ENCODE measurements around the gene TLX2.
"Not testable (repeated sequence)": the region's sequence is repeated elsewhere in the genome, so short reads cannot be mapped to it uniquely, and the experiment has no call there.

TLX2 gene

GRCh38 chr2:74553892-74554819 is 39.9 kb downstream of the TLX2 start, which contains the start of the genes DOK1 and LOXL3:
TSS of gene DOK1 (plus strand) at chr2:74554720. CDS start at chr2:74554755, 35 bp downstream.
TSS of gene LOXL3 (minus strand) at chr2:74553942. CDS start at chr2:74552634, 1,308 bp downstream.
- Histone ChIP-seq H3K4me3 (ENCODE audit: low read length) (peak within 1 kb of the TSS; percentile 63), H3K27me3 (ENCODE audit: insufficient read depth, low read length) (no peaks in the 10 kb centered on the region), H3K36me3 (ENCODE audit: insufficient read depth, low read length) (peaks cover 23% of the 10 kb centered on the region), H2AFZ (ENCODE audit: low read depth, low read length) (peak within 1 kb of the TSS; percentile 94), H3K9me3 (ENCODE audit: low read length) (peaks cover 3% of the 10 kb centered on the region), H3K4me1 (ENCODE audit: insufficient read depth, low read length) (peaks cover 13% of the 10 kb centered on the region)

DNA sequence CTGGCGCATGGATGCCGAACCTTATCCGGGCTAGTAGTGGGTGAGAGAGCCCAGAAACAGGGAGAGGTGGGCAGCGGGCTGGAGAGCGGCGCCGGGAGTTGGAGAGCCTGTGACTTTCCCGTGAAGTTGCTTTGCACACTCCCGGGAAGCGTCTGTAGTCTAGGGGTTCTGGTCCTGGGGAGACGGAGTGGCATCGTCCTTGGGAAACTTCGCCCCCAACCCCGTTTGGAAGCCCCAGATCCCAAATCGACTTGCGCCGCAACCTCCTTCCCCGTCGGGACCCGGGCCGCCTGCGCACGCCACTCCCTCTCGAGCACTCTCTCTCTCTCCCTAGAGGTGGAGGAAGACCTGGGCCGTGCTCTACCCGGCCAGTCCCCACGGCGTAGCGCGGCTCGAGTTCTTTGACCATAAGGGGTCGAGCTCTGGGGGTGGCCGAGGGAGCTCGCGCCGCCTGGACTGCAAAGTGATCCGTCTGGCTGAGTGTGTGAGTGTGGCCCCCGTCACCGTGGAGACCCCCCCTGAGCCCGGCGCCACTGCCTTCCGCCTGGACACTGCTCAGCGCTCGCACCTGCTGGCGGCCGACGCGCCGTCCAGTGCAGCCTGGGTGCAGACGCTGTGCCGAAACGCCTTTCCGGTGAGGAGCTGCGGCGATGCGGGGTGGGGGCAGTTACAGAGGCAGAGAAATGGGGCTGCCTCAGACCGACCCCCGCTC is 40.7 kb downstream of the TLX2 start:
- Histone ChIP-seq H3K36me3 (ENCODE audit: insufficient read depth, low read length) (peaks cover 15% of the 10 kb centered on the region), H2AFZ (ENCODE audit: low read depth, low read length) (peak overlapping the region; percentile 94), H3K27me3 (ENCODE audit: insufficient read depth, low read length) (peaks cover 3% of the 10 kb centered on the region), H3K4me1 (ENCODE audit: insufficient read depth, low read length) (peaks cover 13% of the 10 kb centered on the region), H3K4me3 (ENCODE audit: low read length) (peak overlapping the region; percentile 63), H3K9me3 (ENCODE audit: low read length) (peaks cover 3% of the 10 kb centered on the region)

- Histone ChIP-seq H3K9me3 (ENCODE audit: low read length) (no peaks in the 10 kb centered on the region), H3K4me3 (ENCODE audit: low read length) (peak overlapping the region; percentile 63), H3K4me1 (ENCODE audit: insufficient read depth, low read length) (peaks cover 13% of the 10 kb centered on the region), H3K27me3 (ENCODE audit: insufficient read depth, low read length) (peaks cover 9% of the 10 kb centered on the region), H2AFZ (ENCODE audit: low read depth, low read length) (no peak overlapping the region), H3K36me3 (ENCODE audit: insufficient read depth, low read length) (peaks cover 8% of the 10 kb centered on the region)
Measured at GRCh38 chr2:74555610-74556103, 41.4 kb downstream of the TLX2 start.

DNA sequence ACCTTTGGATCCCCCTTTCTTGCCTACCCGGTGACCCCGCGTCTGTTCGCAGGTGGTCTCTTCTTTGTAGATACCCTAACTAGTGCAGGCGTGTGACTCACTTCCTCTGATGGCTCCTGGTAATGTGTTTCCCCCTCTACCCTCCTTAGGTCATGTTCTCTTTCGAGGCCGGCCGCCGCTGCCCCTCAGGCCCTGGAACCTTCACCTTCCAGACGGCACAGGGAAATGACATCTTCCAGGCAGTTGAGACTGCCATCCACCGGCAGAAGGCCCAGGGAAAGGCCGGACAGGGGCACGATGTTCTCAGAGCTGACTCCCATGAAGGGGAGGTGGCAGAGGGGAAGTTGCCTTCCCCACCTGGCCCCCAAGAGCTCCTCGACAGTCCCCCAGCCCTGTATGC is 41.9 kb downstream of the TLX2 start:
- H3K9me3 ChIP-seq (ENCODE audit: low read length) = no peaks in the 10 kb centered on the region
- peaks cover 13% of the 10 kb centered on the region for H3K4me1 ChIP-seq (ENCODE audit: insufficient read depth, low read length)
- H3K36me3 ChIP-seq (ENCODE audit: insufficient read depth, low read length) = peaks cover 6% of the 10 kb centered on the region
- no peak overlapping the region for H2AFZ ChIP-seq (ENCODE audit: low read depth, low read length)
- H3K27me3 ChIP-seq (ENCODE audit: insufficient read depth, low read length) = peaks cover 12% of the 10 kb centered on the region
- H3K4me3 ChIP-seq (ENCODE audit: low read length) = no peak overlapping the region

DNA sequence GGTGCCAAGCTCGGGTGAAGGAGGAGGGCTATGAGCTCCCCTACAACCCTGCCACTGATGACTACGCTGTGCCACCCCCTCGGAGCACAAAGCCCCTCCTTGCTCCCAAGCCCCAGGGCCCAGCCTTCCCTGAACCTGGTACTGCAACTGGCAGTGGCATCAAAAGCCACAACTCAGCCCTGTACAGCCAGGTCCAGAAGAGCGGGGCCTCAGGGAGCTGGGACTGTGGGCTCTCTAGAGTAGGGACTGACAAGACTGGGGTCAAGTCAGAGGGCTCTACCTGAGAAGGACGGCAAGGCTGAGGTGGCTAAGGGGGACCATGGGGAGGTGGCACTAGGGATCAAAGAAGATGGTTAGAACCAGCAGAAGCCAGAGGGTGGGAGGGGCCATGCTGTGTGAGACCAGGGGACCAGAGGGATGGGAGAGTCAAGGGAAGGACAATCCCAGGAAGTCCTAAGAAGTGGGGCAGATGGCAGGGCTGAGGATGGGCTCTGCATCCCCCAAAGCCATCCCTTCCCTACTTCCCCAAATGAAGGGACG is 42.7 kb downstream of the TLX2 start:
- Histone ChIP-seq H3K9me3 (ENCODE audit: low read length) (no peaks in the 10 kb centered on the region), H3K36me3 (ENCODE audit: insufficient read depth, low read length) (peaks cover 4% of the 10 kb centered on the region), H2AFZ (ENCODE audit: low read depth, low read length) (no peak overlapping the region), H3K4me3 (ENCODE audit: low read length) (no peak overlapping the region), H3K27me3 (ENCODE audit: insufficient read depth, low read length) (peaks cover 18% of the 10 kb centered on the region), H3K4me1 (ENCODE audit: insufficient read depth, low read length) (peaks cover 13% of the 10 kb centered on the region)

DNA sequence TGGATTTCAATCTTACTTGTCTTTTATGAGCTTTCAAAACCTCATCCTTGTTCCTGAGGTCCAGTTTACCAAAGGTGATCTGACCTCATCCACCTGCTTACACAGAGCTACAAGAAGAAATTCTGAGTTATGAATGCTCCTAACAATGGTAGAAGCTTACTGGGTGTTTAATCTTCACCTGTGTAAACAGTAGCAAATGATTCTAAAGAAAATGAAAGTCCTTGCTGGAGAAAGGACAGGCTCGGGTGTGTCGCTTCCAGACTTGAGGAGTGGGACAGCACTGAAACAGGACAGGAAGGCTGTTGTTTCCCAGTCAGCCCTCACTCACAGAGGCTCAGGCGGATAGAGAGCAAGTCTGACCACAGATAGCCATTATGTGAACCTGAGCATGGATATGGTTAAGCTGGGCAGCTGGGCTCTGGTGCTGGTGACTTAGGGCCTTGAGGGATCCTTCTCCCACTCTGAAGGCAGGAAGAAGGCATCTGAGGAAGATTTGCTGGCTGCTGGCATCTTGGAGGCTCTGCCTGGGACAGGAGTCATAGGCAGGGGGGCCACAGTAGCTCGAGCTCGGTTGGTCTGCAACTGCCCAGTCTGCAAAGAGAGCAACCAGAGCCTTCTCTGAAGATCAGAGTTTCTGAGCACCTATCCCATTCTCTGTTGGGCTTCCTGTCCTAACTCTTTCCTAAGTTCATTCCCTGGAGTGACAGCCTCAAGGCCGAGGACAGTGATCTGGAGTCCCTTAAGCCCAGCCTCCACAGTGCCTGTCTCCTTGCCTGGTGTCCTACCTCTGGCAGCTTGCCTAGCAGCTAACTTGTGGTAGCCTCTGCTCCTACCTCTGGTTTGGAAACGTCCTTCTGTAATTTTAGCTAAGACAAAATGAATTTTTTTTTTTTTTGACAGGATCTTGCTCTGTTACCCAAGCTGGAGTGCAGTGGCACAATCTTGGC is 44.3 kb downstream of the TLX2 start:
- H3K4me3 ChIP-seq (ENCODE audit: low read length) = no peak overlapping the region
- peaks cover 4% of the 10 kb centered on the region for H3K36me3 ChIP-seq (ENCODE audit: insufficient read depth, low read length)
- peaks cover 23% of the 10 kb centered on the region for H3K27me3 ChIP-seq (ENCODE audit: insufficient read depth, low read length)
- peaks cover 4% of the 10 kb centered on the region for H3K4me1 ChIP-seq (ENCODE audit: insufficient read depth, low read length)
- H2AFZ ChIP-seq (ENCODE audit: low read depth, low read length) = no peak overlapping the region
- no peaks in the 10 kb centered on the region for H3K9me3 ChIP-seq (ENCODE audit: low read length)

GRCh38 chr2:74559912-74560311 is 45.7 kb downstream of the TLX2 start:
- Histone ChIP-seq H3K4me3 (ENCODE audit: low read length) (no peak overlapping the region), H3K4me1 (ENCODE audit: insufficient read depth, low read length) (peaks cover 4% of the 10 kb centered on the region), H3K9me3 (ENCODE audit: low read length) (no peaks in the 10 kb centered on the region), H3K36me3 (ENCODE audit: insufficient read depth, low read length) (peaks cover 4% of the 10 kb centered on the region), H2AFZ (ENCODE audit: low read depth, low read length) (no peak overlapping the region), H3K27me3 (ENCODE audit: insufficient read depth, low read length) (peaks cover 25% of the 10 kb centered on the region)

GRCh38 chr2:74560591-74560990 is 46.3 kb downstream of the TLX2 start:
- H3K27me3 ChIP-seq (ENCODE audit: insufficient read depth, low read length) = peaks cover 25% of the 10 kb centered on the region
- no peak overlapping the region for H3K4me3 ChIP-seq (ENCODE audit: low read length)
- no peaks in the 10 kb centered on the region for H3K9me3 ChIP-seq (ENCODE audit: low read length)
- no peaks in the 10 kb centered on the region for H3K4me1 ChIP-seq (ENCODE audit: insufficient read depth, low read length)
- H3K36me3 ChIP-seq (ENCODE audit: insufficient read depth, low read length) = peaks cover 4% of the 10 kb centered on the region
- H2AFZ ChIP-seq (ENCODE audit: low read depth, low read length) = no peak overlapping the region

GRCh38 chr2:74561022-74561421 is 46.8 kb downstream of the TLX2 start:
- H3K4me1 ChIP-seq (ENCODE audit: insufficient read depth, low read length); H3K4me3 ChIP-seq (ENCODE audit: low read length); H2AFZ ChIP-seq (ENCODE audit: low read depth, low read length); H3K36me3 ChIP-seq (ENCODE audit: insufficient read depth, low read length); H3K9me3 ChIP-seq (ENCODE audit: low read length): not testable (repeated sequence)
- H3K27me3 ChIP-seq (ENCODE audit: insufficient read depth, low read length) = peaks cover 28% of the 10 kb centered on the region

DNA sequence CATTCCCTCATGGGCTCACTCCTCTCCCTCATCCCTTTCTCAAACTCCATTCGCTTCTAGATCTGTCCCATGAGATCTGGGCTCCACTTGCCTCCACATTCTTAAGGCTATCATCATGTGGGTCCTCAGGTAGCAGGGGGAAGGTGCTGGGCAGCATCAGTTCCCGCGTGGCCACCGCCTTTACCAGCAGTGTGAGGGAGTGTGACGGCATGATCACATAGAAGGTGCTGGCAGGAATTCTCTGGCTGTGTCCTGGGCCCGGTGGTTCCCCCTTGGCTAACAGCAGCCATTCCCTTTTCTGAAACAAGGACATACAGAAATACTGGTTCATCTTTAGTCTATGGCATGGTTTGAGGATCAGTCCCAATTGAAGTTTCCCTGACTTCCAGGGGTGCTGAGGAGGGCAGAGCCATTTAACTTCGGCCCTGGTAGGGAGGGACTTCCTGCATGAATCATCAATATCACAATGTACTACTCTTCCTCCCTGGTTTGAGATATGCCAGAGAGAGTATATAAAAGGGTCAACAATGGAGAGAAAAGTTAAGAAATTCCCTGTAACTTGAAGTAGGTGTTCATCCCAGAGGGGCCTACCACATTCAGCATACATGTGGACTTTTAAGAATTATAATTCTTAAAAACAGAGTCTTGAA is 48.0 kb downstream of the TLX2 start:
- Histone ChIP-seq H3K27me3 (ENCODE audit: insufficient read depth, low read length) (peaks cover 35% of the 10 kb centered on the region), H3K4me3 (ENCODE audit: low read length) (no peak overlapping the region), H3K36me3 (ENCODE audit: insufficient read depth, low read length) (no peaks in the 10 kb centered on the region), H2AFZ (ENCODE audit: low read depth, low read length) (no peak overlapping the region), H3K4me1 (ENCODE audit: insufficient read depth, low read length) (no peaks in the 10 kb centered on the region), H3K9me3 (ENCODE audit: low read length) (no peaks in the 10 kb centered on the region)

GRCh38 chr2:74564222-74564621 is 50.0 kb downstream of the TLX2 start:
- no peaks in the 10 kb centered on the region for H3K9me3 ChIP-seq (ENCODE audit: low read length)
- peaks cover 44% of the 10 kb centered on the region for H3K27me3 ChIP-seq (ENCODE audit: insufficient read depth, low read length)
- no peak overlapping the region for H2AFZ ChIP-seq (ENCODE audit: low read depth, low read length)
- no peaks in the 10 kb centered on the region for H3K36me3 ChIP-seq (ENCODE audit: insufficient read depth, low read length)
- H3K4me3 ChIP-seq (ENCODE audit: low read length) = no peak overlapping the region
- no peaks in the 10 kb centered on the region for H3K4me1 ChIP-seq (ENCODE audit: insufficient read depth, low read length)
